ENCODE results near the gene SYPL1. TPM values are rescaled to one million over a fixed set of nuclear protein-coding genes. Genes with fewer than 3 reads are reported as not detected.

The SYPL1 gene
- total and polyA plus RNA-seq, 10 donors, result 49.9 to 113 (median 86.4) TPM

DNA sequence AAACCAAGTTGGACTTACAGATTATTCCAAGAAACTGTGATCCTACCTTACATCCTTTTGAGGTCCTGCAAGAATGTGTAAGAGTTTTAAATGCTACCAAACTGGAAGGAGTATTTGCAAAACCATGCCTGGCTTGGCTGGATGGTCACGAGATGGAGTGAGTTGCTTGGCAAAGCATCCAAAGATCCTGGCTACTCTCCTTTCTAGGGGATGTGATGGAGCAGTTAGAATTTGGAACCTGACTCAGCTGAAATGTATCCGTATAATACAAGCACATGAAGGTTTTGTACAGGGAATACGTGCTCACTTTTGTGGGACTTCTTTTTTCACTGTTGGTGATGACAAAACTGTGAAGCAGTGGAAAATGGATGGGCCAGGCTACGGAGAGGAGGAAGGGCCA is 13.3 kb upstream of the SYPL1 start:
- Histone ChIP-seq H3K4me3 (no peak overlapping the region), H3K4me1 (peaks cover 3 to 17% (median 7%) of the 10 kb centered on the region in 6 donors), H3K27ac (no peak overlapping the region), H3K9me3 (no peaks in the 10 kb centered on the region), H3K27me3 (replicated peaks in 1 of 7) (no peaks in the 10 kb centered on the region), H3K36me3 (no peaks in the 10 kb centered on the region)
- no peak for DNase-seq
- intact Hi-C loops (cut with DNase I; ENCODE audit: low total_unique reads), result no loop called here
- WGBS, 5 donors, result 69 to 93% (median 91%) methylated on average over 4 of the region's 4 CpGs
- TF ChIP-seq, protein P1, sequence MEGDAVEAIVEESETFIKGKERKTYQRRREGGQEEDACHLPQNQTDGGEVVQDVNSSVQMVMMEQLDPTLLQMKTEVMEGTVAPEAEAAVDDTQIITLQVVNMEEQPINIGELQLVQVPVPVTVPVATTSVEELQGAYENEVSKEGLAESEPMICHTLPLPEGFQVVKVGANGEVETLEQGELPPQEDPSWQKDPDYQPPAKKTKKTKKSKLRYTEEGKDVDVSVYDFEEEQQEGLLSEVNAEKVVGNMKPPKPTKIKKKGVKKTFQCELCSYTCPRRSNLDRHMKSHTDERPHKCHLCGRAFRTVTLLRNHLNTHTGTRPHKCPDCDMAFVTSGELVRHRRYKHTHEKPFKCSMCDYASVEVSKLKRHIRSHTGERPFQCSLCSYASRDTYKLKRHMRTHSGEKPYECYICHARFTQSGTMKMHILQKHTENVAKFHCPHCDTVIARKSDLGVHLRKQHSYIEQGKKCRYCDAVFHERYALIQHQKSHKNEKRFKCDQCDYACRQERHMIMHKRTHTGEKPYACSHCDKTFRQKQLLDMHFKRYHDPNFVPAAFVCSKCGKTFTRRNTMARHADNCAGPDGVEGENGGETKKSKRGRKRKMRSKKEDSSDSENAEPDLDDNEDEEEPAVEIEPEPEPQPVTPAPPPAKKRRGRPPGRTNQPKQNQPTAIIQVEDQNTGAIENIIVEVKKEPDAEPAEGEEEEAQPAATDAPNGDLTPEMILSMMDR (IDR thresholded peaks at IDR 0.05 in 8 of 11, conservative IDR thresholded peaks at IDR 0.05 in 3 of 11), result no peak
- TF ChIP-seq POLR2A (IDR thresholded peaks at IDR 0.05), result no peak
- TF ChIP-seq POLR2AphosphoS5 (IDR thresholded peaks at IDR 0.05), result no peak

DNA sequence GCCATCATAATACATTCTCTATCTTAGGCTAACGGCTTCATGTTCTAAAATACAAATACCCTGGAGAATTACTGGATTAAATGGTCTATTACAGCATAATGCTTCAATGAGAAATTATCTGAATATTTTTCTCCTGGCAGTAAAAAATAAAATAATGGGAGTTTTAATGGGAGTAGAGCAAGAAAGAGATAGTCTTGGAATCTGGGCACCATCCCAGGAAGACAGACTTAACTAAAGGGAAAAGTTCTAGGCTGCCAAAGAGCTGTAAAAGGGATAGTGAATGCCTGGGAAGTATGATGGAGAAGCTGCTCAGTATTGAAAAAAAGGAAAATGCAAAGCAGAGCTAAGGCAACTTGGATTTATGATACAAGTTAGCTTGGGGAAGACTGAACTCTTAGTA is 12.1 kb upstream of the SYPL1 start:
- peaks cover 3 to 17% (median 7%) of the 10 kb centered on the region in 6 donors for H3K4me1 ChIP-seq
- intact Hi-C loops (cut with DNase I; ENCODE audit: low total_unique reads), result no loop called here
- WGBS, 5 donors, result 82 to 88% (median 83%) methylated on average over 1 of the region's 1 CpG

DNA sequence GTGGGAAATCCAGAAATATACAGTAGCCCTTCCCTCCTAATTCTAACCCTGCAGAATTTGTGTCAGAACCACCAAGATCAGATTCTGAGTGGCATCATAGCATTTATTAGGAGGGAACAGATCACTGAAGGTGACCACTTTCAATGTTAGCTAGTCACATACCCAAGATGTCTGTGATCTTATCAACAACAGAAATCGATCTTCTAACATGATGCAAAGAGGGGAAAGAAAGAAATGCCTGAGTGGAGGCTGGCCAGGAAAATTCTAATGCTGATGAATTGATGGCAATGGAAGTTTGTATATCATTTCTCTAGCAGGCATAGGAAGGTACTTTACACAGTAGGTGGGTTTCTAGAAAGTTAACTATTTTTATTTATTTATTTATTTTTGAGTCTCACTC is 10.6 kb upstream of the SYPL1 start:
- whole genome bisulfite sequencing, 5 donors, result 59 to 87% (median 73%) methylated on average over 1 of the region's 1 CpG

More for the DNA sequence above, 12.1 kb upstream of the SYPL1 start:
- no peak overlapping the region for H3K4me3 ChIP-seq
- no peak for DNase-seq
- TF ChIP-seq POLR2A (IDR thresholded peaks at IDR 0.05) (no peak), POLR2AphosphoS5 (IDR thresholded peaks at IDR 0.05) (no peak)
- TF ChIP-seq, protein P1 (IDR thresholded peaks at IDR 0.05 in 8 of 11, conservative IDR thresholded peaks at IDR 0.05 in 3 of 11), result no peak
- H3K36me3 ChIP-seq, result no peaks in the 10 kb centered on the region
- no peaks in the 10 kb centered on the region for H3K9me3 ChIP-seq
- H3K27ac ChIP-seq, result no peak overlapping the region
- no peaks in the 10 kb centered on the region for H3K27me3 ChIP-seq (replicated peaks in 1 of 7)

DNA sequence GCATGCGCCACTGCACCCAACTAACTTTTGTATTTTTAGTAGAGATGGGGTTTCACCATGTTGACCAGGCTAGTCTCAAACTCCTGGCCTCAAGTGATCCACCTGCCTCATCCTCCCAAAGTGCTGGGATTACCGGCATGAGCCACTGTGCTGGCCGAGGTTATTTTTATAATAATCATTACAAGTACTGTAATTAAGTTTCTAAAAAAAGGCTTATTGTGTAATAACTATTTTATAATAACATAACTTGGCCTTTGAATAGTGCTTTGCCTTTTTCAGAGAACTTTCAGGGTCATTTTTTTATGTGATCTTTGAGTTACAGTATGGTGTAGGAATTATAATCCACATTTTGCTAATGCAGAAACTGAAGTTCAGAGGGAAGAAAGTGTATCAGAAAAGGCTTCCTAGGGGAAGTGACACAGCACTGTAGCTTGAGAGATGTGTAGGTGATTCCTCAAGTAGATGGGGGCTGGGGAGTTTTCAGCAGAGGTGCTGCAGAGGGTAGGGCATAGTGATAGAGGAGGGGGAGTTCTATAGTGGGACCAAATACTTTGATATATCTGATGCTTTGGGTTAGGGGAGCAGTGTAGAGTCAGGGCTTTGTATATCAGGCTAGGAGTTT is 9.2 kb upstream of the SYPL1 start:
- Histone ChIP-seq H3K9me3 (no peaks in the 10 kb centered on the region), H3K36me3 (no peaks in the 10 kb centered on the region), H3K27ac (no peak overlapping the region), H3K4me1 (peaks cover under 1 to 24% (median 15%) of the 10 kb centered on the region in 6 donors), H3K27me3 (replicated peaks in 1 of 7) (no peaks in the 10 kb centered on the region), H3K4me3 (no peak overlapping the region)
- TF ChIP-seq POLR2A (IDR thresholded peaks at IDR 0.05) (no peak), POLR2AphosphoS5 (IDR thresholded peaks at IDR 0.05) (no peak)
- TF ChIP-seq, protein P1 (IDR thresholded peaks at IDR 0.05 in 8 of 11, conservative IDR thresholded peaks at IDR 0.05 in 3 of 11), result no peak
- WGBS, 5 donors, result 65 to 85% (median 77%) methylated on average over 3 of the region's 3 CpGs
- no peak for DNase-seq
- intact Hi-C loops (cut with DNase I; ENCODE audit: low total_unique reads), result no loop called here

More for the DNA sequence above, 10.6 kb upstream of the SYPL1 start:
- Histone ChIP-seq H3K27me3 (replicated peaks in 1 of 7) (no peaks in the 10 kb centered on the region), H3K27ac (no peak overlapping the region), H3K4me3 (no peak overlapping the region), H3K4me1 (peaks cover 3 to 17% (median 8%) of the 10 kb centered on the region in 6 donors), H3K9me3 (no peaks in the 10 kb centered on the region), H3K36me3 (no peaks in the 10 kb centered on the region)
- intact Hi-C loops (cut with DNase I; ENCODE audit: low total_unique reads), result no loop called here
- DNase-seq, result no peak
- TF ChIP-seq POLR2A (IDR thresholded peaks at IDR 0.05), result no peak

Measured in spleen (tissue), 11 donors.